Brain microvascular endothelial cell (primary cell): ENCODE results near the gene DGAT2.

Experiments
- DNase-seq: peaks from one replicate; pipeline ENCODE4 v3.0.0-alpha.2; 2020
- H3K27ac ChIP-seq: fragments of 250-450 bp; sonication (Bioruptor Pico); 2 replicates; pipeline ENCODE4 v1.5.1; 2020; ENCODE audit warnings: mild to moderate bottlenecking, moderate library complexity
- H3K27me3 ChIP-seq: fragments of 250-450 bp; sonication (Bioruptor Pico); replicated peaks from 2 replicates; pipeline ENCODE4 v1.5.1; 2020; ENCODE audit warnings: mild to moderate bottlenecking
- H3K36me3 ChIP-seq: fragments of 250-450 bp; sonication (Bioruptor Pico); replicated peaks from 2 replicates; pipeline ENCODE4 v1.5.1; 2020; ENCODE audit warnings: mild to moderate bottlenecking
- H3K4me3 ChIP-seq: 2 replicates; pipeline ENCODE4 v1.5.1; 2011; ENCODE audit warnings: low read depth, mild to moderate bottlenecking, control low read depth, low read length, moderate library complexity
- CTCF ChIP-seq: IDR thresholded peaks from 2 replicates; pipeline ENCODE4 v1.5.1; 2011; ENCODE audit warnings: low read depth, mild to moderate bottlenecking, moderate library complexity, low read length, control low read depth, inconsistent platforms; ENCODE audit errors: missing control alignments
- in situ Hi-C: cut with HindIII; loops from 2 replicates; pipeline ENCODE4 v1.10.0; 2017; ENCODE audit warnings: low sequenced_read_pairs, low pct_ligation_motif_present

Gene DGAT2

GRCh38 chr11:75767793-75768111, 826 bp upstream of the DGAT2 start:
- H3K27me3 ChIP-seq, result peaks cover 19% of the 10 kb centered on the region

GRCh38 chr11:75768909-75769771, 562 bp downstream of the DGAT2 start:
- no peak for DNase-seq
- no peak for TF ChIP-seq CTCF
- in situ Hi-C loops, result no loop called here
- Histone ChIP-seq H3K36me3 (no peaks in the 10 kb centered on the region), H3K27ac (no peak overlapping the region), H3K27me3 (peaks cover 19% of the 10 kb centered on the region), H3K4me3 (peak overlapping the region; percentile 31)

More at GRCh38 chr11:75767793-75768111, 826 bp upstream of the DGAT2 start:
- in situ Hi-C loops, result no loop called here
- no peak for TF ChIP-seq CTCF
- Histone ChIP-seq H3K36me3 (no peaks in the 10 kb centered on the region), H3K27ac (no peak overlapping the region), H3K4me3 (no peak overlapping the region)
- no peak for DNase-seq

GRCh38 chr11:75770102-75770501, 1.5 kb downstream of the DGAT2 start:
- no peaks in the 10 kb centered on the region for H3K36me3 ChIP-seq
- no peak for TF ChIP-seq CTCF
- in situ Hi-C loops, result no loop called here
- no peak overlapping the region for H3K4me3 ChIP-seq
- DNase-seq, result no peak
- no peak overlapping the region for H3K27ac ChIP-seq
- peaks cover 19% of the 10 kb centered on the region for H3K27me3 ChIP-seq

GRCh38 chr11:75771646-75772410, 3.2 kb downstream of the DGAT2 start:
- peak; percentile 16 for DNase-seq
- Histone ChIP-seq H3K36me3 (no peaks in the 10 kb centered on the region), H3K27me3 (peaks cover 19% of the 10 kb centered on the region), H3K4me3 (no peak overlapping the region), H3K27ac (no peak overlapping the region)
- no peak for TF ChIP-seq CTCF
- in situ Hi-C loops, result no loop called here

GRCh38 chr11:75773595-75774353, 5.2 kb downstream of the DGAT2 start:
- Histone ChIP-seq H3K27ac (no peak overlapping the region), H3K36me3 (no peaks in the 10 kb centered on the region), H3K4me3 (no peak overlapping the region), H3K27me3 (peaks cover 14% of the 10 kb centered on the region)
- in situ Hi-C loops, result no loop called here
- no peak for TF ChIP-seq CTCF
- DNase-seq, result no peak
